SJCRH30 (cell line): ENCODE results near the gene RSAD1. TPM values are rescaled to one million over a fixed set of nuclear protein-coding genes. Genes with fewer than 3 reads are reported as not detected.

Experiments used
- DNase-seq, 2 experiments: peaks; one replicate each; pipeline ENCODE4 v3.0.0-alpha.2; 2015 to 2020
- H3K27ac ChIP-seq: fragments of 250-450 bp; sonication (Bioruptor Pico); 2 replicates; pipeline ENCODE4 v1.5.1; 2020; ENCODE audit warnings: mild to moderate bottlenecking, moderate library complexity
- H3K27me3 ChIP-seq: fragments of 250-450 bp; sonication (Bioruptor Pico); 2 replicates; pipeline ENCODE4 v1.5.1; 2020; ENCODE audit warnings: mild to moderate bottlenecking, moderate library complexity
- H3K36me3 ChIP-seq: fragments of 250-450 bp; sonication (Bioruptor Pico); 2 replicates; pipeline ENCODE4 v1.5.1; 2020; ENCODE audit warnings: mild to moderate bottlenecking, moderate library complexity
- H3K4me1 ChIP-seq: fragments of 250-450 bp; sonication (Bioruptor Pico); 2 replicates; pipeline ENCODE4 v1.5.1; 2020; ENCODE audit warnings: mild to moderate bottlenecking, moderate library complexity
- H3K4me3 ChIP-seq: fragments of 250-450 bp; sonication (Bioruptor Pico); 2 replicates; pipeline ENCODE4 v1.5.1; 2020; ENCODE audit warnings: mild to moderate bottlenecking, moderate library complexity
- H3K9me3 ChIP-seq: fragments of 250-450 bp; sonication (Bioruptor Pico); replicated peaks from 2 replicates; pipeline ENCODE4 v1.5.1; 2020; ENCODE audit warnings: mild to moderate bottlenecking, moderate library complexity
- total RNA-seq: library from RNA; depleted of rRNA; stranded (reverse); fragments of >200 nt; shearing (Covaris generic); gene quantifications from 2 replicates; pipeline ENCODE4 v1.2.3, GENCODE V29; 2014; rRNA removed

The RSAD1 gene
- total RNA-seq = 14.8 and 17.3 TPM in 2 replicates

GRCh38 chr17:50478391-50479381 is at the start of gene RSAD1:
Gene RSAD1 (plus strand): TSS chr17:50478860. CDS start chr17:50478885, 25 bp downstream.
- Histone ChIP-seq H3K36me3 (no peaks in the 10 kb centered on the region), H3K4me3 (peak within 1 kb of the TSS; percentile 69), H3K9me3 (no peaks in the 10 kb centered on the region), H3K4me1 (peaks cover 3% of the 10 kb centered on the region; the same call in 1 of the 2 replicates), H3K27me3 (no peaks in the 10 kb centered on the region), H3K27ac (peak within 1 kb of the TSS; percentile 21)
- DNase-seq = peak; percentile 83 to 90

DNA sequence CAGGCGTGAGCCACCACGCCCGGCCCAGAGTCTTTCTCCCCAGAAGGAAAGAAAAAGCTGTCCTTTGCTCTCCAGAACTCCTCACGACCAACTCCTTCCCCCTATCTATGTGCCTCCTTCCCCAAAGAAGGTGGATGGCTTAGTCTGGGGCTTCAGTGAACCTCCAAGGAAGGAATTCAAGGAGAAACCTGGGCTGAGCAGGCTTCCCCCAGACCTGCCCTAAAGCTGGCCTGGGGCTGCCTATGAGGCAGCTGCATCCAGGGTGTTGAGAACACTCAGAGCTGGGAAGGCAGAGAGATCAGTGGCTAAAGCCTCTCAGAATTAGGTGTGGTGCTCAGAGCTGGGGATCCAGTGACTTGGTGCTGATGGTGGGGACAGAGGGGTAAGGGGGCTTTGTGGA is 48.9 kb upstream of the RSAD1 start:
- DNase-seq = no peak
- H3K9me3 ChIP-seq = no peaks in the 10 kb centered on the region
- H3K4me1 ChIP-seq = peaks cover 6% of the 10 kb centered on the region; the same call in 1 of the 2 replicates
- no peak overlapping the region for H3K27ac ChIP-seq
- no peaks in the 10 kb centered on the region for H3K36me3 ChIP-seq
- H3K4me3 ChIP-seq = no peak overlapping the region
- H3K27me3 ChIP-seq = no peaks in the 10 kb centered on the region

DNA sequence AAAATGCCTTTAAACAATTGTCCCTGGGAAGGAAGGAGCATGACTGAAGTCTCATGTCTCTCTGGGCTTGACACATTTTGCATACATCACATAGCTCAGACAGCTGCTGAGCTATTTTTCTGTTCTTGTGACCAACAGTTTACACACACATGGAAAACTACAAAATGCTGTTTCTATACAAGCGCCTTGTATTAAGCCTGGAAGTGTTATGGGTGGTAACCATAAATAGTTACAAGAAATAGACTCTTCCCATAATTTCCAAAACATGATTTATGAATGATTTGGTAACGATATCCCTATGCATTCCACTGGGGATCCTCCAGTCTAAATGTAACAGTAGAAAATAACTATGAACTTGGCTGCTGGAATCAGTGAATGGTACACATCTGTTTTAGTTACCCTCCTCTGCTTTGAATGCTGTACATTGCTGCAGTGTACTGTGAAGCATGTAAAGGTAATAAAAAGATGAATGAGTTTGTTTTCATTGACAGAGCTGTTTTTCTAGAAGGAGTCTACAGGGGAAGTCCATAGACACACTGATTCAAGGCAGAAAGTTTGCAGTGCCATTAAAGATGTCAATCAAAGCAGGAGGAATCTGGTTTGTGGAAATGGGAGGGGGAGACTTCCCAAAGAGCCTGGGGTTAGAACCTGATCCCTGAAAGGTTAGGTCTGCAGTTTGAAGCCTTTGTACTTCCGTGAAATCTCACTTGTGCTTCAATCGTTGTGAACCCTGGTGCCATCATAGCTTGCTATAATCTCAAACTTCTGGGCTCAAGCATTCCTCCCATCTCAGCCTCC is 47.6 kb upstream of the RSAD1 start:
- no peak overlapping the region for H3K27ac ChIP-seq
- no peak overlapping the region for H3K4me3 ChIP-seq
- H3K9me3 ChIP-seq = no peaks in the 10 kb centered on the region
- no peak for DNase-seq
- H3K4me1 ChIP-seq = peaks cover 2% of the 10 kb centered on the region; the same call in 1 of the 2 replicates
- no peaks in the 10 kb centered on the region for H3K27me3 ChIP-seq
- no peaks in the 10 kb centered on the region for H3K36me3 ChIP-seq

- no peaks in the 10 kb centered on the region for H3K9me3 ChIP-seq
- peaks cover 2% of the 10 kb centered on the region; the same call in 1 of the 2 replicates for H3K4me1 ChIP-seq
- H3K4me3 ChIP-seq = no peak overlapping the region
- DNase-seq = no peak
- H3K36me3 ChIP-seq = no peaks in the 10 kb centered on the region
- H3K27ac ChIP-seq = no peak overlapping the region
- H3K27me3 ChIP-seq = no peaks in the 10 kb centered on the region
Measured at GRCh38 chr17:50432125-50432762, 46.4 kb upstream of the RSAD1 start.

DNA sequence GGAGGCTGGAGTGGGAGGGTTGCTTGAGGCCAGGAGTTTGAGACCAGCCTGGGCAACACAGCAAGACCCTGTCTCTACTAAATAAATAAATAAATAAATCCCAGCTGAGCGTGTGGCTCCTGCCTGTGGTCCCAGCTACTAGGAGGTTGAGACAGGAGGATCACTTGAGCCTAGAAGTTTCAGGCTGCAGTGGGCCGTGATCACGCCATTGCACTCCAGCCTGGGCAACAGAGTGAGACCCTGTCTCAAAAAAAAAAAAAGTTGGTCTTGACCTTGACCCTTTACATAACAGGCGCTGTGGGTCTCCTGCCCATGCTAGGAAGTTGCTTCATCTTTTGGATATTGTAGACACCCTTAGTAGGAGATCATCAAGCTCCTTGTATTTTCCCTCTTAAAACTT is 41.3 kb upstream of the RSAD1 start:
- Histone ChIP-seq H3K27me3 (no peaks in the 10 kb centered on the region), H3K9me3 (no peaks in the 10 kb centered on the region), H3K4me3 (no peak overlapping the region), H3K4me1 (no peaks in the 10 kb centered on the region), H3K27ac (no peak overlapping the region), H3K36me3 (no peaks in the 10 kb centered on the region)
- DNase-seq = no peak

DNA sequence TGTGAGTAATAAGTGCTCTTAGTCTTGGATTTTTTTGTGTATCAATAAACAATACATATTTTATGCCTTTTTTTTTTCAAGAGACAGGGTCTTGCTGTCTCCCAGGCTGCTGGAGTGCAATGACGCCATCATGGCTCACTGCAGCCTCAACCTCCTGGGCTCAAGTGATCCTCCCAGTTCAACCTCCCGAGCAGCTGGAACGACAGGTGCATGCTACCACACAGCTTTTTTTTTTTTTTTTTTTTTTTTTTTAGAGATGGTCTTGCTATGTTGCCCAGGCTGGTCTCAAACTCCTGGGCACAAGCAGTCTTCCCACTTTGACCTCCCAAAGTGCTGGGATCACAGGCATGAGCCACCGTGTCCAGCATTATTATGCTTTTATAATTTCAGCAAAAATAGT is 39.7 kb upstream of the RSAD1 start:
- no peak overlapping the region for H3K27ac ChIP-seq
- DNase-seq = peak in 1 of 2 experiments; percentile 13
- no peaks in the 10 kb centered on the region for H3K9me3 ChIP-seq
- H3K27me3 ChIP-seq = no peaks in the 10 kb centered on the region
- no peak overlapping the region for H3K4me3 ChIP-seq
- no peaks in the 10 kb centered on the region for H3K36me3 ChIP-seq
- H3K4me1 ChIP-seq = no peaks in the 10 kb centered on the region

GRCh38 chr17:50440172-50440837 is 38.4 kb upstream of the RSAD1 start:
- no peaks in the 10 kb centered on the region for H3K36me3 ChIP-seq
- H3K27ac ChIP-seq = no peak overlapping the region
- no peaks in the 10 kb centered on the region for H3K9me3 ChIP-seq
- H3K4me1 ChIP-seq = no peaks in the 10 kb centered on the region
- H3K27me3 ChIP-seq = no peaks in the 10 kb centered on the region
- no peak overlapping the region for H3K4me3 ChIP-seq
- DNase-seq = no peak

GRCh38 chr17:50440838-50441829 is 37.5 kb upstream of the RSAD1 start:
- H3K9me3 ChIP-seq = no peaks in the 10 kb centered on the region
- DNase-seq = no peak
- H3K36me3 ChIP-seq = no peaks in the 10 kb centered on the region
- H3K4me1 ChIP-seq = no peaks in the 10 kb centered on the region
- no peaks in the 10 kb centered on the region for H3K27me3 ChIP-seq
- H3K27ac ChIP-seq = no peak overlapping the region
- no peak overlapping the region for H3K4me3 ChIP-seq

DNA sequence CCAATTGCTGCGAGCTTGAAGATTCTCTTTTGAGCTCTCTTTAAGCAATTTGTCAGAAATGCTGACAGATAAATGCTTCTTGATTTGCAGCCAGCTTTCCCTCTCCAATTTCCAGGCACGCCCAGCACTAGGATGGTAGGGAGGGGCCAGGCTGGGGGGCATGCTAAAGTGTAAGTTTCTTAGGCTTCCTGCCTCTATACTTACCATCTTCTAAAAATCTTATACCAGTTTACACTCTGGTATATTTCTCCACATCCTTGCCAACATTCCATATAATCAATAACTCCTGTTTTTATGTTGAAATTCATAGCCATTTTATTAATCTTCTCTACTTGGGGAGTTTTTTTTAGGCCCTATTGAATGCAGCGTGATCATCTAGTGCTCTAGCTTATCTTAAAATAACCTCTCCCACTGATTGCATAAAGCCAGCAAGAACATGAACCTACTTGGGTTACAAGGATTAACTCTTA is 35.1 kb upstream of the RSAD1 start:
- Histone ChIP-seq H3K4me3 (no peak overlapping the region), H3K4me1 (no peaks in the 10 kb centered on the region), H3K36me3 (no peaks in the 10 kb centered on the region), H3K9me3 (no peaks in the 10 kb centered on the region), H3K27ac (no peak overlapping the region), H3K27me3 (no peaks in the 10 kb centered on the region)
- no peak for DNase-seq

DNA sequence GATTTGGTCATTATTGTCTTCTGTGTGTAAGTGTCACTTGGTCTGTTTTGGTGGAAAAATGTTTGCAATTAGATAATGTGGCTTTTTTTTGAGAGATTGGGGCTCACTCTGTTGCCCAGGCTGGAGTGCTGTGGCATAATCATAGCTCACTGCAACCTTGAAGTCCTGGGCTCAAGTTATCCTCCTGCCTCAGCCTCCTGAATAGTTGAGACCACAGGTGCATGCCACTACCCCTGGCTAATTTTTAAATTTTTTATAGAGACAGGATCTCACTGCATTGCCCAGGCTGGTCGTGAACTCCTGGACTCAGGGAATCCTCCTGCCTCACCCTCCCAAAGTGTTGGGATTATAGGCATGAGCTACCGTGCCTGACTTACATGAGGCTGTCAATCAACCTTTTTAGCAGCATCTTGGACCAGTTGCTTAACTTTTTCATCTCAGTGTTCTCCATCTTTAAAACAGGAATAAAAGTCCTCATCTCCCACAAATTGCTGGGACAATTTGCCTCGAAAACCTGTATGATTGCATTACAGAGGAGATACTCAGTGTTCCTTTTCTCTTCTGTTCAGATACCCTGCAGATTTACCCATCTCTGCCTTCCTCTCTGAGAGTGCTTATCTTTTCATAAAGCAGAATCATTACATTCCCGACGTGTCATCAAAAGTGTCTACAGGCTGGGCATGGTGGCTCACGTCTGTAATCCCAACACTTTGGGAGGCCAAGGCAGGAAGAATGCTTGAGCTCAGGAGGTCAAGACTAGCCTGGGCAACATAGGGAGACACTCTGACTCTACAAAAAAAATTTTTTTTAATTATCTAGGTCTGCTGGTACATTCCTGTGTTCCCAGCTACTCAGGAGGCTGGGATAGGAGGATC is 33.6 kb upstream of the RSAD1 start:
- H3K27ac ChIP-seq = no peak overlapping the region
- H3K27me3 ChIP-seq = no peaks in the 10 kb centered on the region
- H3K4me3 ChIP-seq = no peak overlapping the region
- DNase-seq = no peak
- H3K9me3 ChIP-seq = no peaks in the 10 kb centered on the region
- H3K4me1 ChIP-seq = no peaks in the 10 kb centered on the region
- no peaks in the 10 kb centered on the region for H3K36me3 ChIP-seq

DNA sequence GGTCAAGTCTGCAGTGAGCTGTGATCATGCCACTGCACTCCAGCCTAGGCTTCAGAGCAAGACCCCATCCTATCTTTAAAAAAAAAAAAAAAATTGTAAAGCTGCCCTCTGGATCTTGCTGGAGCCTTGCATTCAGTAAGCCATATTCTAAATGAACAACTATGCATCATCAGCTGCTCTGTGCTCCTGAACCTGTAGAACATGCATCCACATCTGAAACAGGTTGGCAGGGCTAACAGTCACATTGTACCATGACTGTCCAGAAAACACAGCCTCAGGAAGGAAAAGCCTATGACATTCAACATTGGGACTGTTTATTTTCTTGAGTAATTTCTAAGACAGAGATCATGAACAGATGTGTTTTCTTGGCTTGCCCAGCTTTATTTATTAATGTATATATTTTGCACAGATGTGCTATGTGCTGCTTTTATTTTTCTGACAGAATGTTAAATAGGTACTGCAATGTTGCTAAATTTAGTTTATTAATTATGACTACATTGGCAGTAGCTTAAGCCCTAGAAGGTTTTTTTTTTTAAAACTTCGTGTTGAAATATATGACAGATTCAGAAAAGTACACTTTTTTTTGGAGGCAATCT is 32.8 kb upstream of the RSAD1 start:
- Histone ChIP-seq H3K27me3 (no peaks in the 10 kb centered on the region), H3K36me3 (no peaks in the 10 kb centered on the region), H3K4me3 (no peak overlapping the region), H3K9me3 (no peaks in the 10 kb centered on the region), H3K27ac (no peak overlapping the region), H3K4me1 (no peaks in the 10 kb centered on the region)
- DNase-seq = no peak

DNA sequence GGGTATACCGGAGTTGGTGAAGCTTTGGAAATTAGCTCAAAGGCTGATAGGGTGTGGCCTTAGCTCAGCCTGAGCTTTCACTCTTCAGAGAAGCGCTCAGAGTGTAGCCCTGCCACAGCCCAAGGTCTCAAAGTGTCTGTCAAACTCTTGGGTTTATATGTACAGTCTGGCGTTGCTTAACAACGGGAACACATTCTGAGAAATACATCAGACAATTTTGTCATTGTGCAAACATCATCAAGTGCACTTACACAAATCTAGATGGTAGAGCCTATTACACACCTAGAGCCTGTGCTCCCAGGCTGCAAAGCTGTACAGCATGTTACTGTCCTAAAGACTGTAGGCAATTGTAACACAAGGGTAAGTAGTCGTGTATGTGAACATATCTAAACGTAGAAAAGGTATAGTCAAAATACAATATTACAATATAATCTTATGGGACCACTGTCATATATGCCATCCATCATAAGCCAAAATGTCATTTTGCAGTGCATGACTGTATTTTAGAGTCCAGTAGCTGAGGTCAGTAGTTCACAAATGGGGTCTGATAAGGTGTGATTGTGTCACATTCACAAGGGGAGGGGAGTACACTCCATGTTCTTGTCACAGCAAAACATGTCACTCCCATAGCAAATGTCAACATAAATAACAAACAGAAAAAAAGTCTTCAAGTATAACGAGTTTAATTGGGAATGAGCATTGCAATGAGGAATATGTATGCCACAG is 30.6 kb upstream of the RSAD1 start:
- no peaks in the 10 kb centered on the region for H3K4me1 ChIP-seq
- H3K36me3 ChIP-seq = no peaks in the 10 kb centered on the region
- H3K9me3 ChIP-seq = no peaks in the 10 kb centered on the region
- H3K4me3 ChIP-seq = no peak overlapping the region
- no peak for DNase-seq
- no peaks in the 10 kb centered on the region for H3K27me3 ChIP-seq
- no peak overlapping the region for H3K27ac ChIP-seq
